SHP77 treated with DMSO at 0.1 percent for 48 hours (cell line): ENCODE measurements around the gene C2orf81.

Experiments
- DNase-seq: peaks from one replicate; lab custom pipeline; 2025; lab: John Stamatoyannopoulos, UW

The C2orf81 gene

DNA sequence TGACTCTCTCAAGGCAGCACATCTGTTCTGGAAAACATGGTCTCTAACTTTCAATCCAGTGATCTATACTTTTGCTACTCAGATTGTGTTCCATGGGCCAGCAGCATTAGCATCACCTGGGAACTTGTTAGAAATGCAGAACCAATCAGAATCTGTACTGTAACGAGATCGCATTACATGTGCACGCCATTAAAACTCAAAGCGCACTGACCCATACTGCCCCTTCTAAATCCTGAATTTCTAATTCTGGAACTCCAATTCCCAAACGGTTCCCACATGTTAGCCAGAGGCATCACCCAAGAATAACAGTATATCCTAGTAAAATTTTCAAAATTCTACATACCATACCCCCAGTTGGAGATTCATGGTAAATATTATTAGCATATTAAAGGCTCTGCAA lies 30.8 kb downstream of the C2orf81 start:
- DNase-seq = no peak

DNA sequence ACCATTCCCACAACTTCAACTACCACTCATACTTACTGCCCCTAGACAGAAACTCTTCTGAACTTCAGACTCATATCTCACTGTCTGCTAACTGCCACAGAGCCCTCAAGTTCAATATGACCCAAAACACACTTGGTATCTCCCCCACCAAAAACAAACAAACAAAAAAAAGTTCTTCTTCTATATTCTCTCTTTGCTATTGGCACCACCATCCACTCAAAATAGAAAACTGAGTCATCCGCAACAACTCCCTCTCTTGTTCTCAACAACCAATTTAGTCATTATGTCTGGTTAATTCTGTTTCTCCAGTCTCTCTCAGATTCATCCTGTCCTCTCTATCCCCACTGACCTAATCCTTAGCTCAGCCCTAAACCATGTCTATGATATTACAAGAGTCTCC lies 34.1 kb downstream of the C2orf81 start:
- no peak for DNase-seq

GRCh38 chr2:74385396-74385795 lies 36.0 kb downstream of the C2orf81 start:
- DNase-seq = no peak

DNA sequence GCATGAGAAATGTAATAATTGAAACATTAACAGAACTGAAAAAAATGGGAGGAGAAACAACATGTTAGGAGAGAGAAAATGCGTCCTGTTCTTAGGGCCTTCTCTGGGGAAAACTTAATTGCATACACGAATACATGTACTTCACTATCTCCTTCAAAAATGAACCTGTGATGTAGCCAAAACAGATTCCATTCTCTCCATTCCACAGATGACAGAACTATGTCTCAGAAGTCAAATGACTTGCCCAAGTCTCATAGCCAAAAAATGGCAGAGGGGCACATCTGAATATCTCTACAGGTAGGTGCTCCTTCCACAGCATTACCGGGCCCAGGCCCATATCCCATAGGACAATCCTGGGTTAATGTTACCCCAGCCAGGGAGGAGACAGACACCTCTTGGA lies 37.4 kb downstream of the C2orf81 start:
- DNase-seq = no peak

- DNase-seq = no peak
Measured at GRCh38 chr2:74383254-74383653, 38.2 kb downstream of the C2orf81 start.

- no peak for DNase-seq
Measured at GRCh38 chr2:74381751-74382150, 39.7 kb downstream of the C2orf81 start.

GRCh38 chr2:74379851-74380789 lies 41.3 kb downstream of the C2orf81 start, which contains the start of gene DCTN1:
DCTN1 (minus strand) TSS chr2:74380311; CDS start chr2:74380037, 274 bp downstream.
- no peak for DNase-seq

GRCh38 chr2:74378007-74378406 lies 43.4 kb downstream of the C2orf81 start:
- DNase-seq = no peak

DNA sequence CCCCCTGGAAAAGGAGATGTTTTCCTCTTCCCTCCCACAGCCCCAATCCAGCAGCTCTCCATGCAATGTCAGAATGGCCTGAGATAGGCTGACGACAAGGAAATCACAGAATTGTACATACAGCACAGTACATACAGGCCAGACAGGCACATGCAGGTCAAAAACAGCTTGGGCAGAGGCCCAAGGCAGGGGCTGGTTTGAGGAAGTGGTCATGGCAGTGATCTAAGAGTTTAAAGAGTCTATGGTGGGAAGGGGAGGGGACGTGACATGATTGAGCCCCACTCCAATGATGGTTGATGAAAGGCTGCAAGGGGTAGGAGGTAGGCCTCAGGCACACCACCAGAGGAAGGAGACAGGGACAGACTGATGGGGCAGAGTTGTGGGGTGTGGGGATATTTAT lies 45.6 kb downstream of the C2orf81 start:
- no peak for DNase-seq

- peak; percentile 50 for DNase-seq
Measured at GRCh38 chr2:74374509-74375205, 46.8 kb downstream of the C2orf81 start.

DNA sequence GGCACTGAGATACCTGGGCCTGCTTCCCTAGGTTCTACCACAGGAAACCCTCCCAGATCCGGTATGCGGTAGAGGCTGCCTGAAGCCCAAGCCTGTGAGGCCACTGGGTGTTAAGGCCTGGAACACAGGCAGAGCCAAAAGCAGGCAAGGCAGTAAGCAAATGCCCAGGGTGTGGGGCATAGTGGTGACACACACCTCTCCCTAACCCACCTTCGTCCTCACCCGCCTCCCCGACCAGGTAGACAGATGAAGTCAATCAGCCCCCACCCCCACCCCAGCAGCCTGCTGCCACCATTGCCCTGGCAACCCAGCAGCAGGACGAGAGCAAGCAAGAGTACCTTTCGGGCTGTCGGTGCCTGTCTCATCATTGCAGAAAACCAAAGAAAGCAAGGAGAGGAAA lies 47.4 kb downstream of the C2orf81 start:
- no peak for DNase-seq

DNA sequence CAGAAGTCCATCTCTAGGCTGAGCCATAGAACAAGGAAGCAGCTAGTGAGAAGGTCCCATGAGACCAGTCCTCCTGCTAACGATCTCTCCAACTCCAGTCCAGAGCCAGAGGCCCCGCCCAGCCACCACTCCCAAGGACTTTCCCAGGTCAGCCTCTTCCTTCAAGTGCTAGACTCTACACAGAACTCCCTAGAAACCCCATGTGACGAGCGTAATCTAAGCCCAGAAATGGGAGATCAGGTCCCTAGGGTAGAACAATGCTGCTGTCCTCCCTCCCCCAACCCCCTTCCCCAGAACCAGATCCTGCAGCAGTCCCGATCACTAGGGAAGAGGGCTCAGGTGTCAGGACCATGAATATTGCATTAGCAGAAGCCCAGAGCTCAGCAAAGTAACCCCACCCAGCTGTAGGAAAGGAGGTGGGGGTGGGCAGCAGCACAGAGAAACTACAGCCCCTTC lies 48.2 kb downstream of the C2orf81 start:
- no peak for DNase-seq

GRCh38 chr2:74372674-74373073 lies 48.7 kb downstream of the C2orf81 start:
- no peak for DNase-seq

DNA sequence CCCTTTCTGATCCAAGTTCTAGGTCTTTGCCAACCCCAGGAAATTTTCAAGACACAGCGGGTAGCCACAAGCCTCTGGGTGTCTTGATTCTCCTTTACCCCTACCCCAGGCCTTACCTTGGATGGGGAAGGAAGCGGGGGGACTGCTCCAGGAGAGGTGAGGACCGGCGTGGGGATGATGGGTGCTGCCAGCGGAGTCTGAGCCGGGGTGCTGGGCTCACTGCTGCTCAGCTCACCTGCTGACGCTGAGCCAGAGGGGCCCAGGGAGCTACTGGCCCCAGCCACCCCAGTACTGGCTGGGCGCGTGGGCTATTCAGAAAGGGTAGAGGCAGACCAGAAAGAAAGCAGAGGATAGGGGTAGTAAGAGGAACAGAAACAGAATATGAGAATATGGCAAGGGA lies 50.0 kb downstream of the C2orf81 start:
- no peak for DNase-seq

DNA sequence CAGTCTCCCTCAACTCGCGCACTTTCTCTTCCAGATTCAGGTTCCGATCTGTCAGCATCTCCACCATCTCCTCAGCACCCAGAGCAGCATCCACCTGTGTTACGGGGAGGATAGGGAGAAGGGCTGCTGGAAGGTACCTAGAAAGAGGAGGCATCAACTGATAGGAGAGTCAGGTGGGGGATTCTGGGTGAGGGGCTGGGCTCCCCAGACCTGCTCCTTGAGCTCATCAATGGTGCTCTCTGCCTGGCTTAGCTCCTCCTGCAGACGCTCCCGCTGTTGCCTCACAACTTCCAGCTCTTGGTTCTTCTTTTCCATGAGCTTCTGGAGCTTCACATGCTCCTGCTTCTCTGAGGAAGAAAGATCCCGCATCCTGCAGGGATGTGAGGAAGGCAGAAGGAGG lies 51.4 kb downstream of the C2orf81 start:
- no peak for DNase-seq

GRCh38 chr2:74368499-74368898 lies 52.9 kb downstream of the C2orf81 start:
- no peak for DNase-seq

GRCh38 chr2:74367789-74368188 lies 53.6 kb downstream of the C2orf81 start:
- DNase-seq = no peak

GRCh38 chr2:74366036-74366435 lies 55.4 kb downstream of the C2orf81 start:
- DNase-seq = no peak

DNA sequence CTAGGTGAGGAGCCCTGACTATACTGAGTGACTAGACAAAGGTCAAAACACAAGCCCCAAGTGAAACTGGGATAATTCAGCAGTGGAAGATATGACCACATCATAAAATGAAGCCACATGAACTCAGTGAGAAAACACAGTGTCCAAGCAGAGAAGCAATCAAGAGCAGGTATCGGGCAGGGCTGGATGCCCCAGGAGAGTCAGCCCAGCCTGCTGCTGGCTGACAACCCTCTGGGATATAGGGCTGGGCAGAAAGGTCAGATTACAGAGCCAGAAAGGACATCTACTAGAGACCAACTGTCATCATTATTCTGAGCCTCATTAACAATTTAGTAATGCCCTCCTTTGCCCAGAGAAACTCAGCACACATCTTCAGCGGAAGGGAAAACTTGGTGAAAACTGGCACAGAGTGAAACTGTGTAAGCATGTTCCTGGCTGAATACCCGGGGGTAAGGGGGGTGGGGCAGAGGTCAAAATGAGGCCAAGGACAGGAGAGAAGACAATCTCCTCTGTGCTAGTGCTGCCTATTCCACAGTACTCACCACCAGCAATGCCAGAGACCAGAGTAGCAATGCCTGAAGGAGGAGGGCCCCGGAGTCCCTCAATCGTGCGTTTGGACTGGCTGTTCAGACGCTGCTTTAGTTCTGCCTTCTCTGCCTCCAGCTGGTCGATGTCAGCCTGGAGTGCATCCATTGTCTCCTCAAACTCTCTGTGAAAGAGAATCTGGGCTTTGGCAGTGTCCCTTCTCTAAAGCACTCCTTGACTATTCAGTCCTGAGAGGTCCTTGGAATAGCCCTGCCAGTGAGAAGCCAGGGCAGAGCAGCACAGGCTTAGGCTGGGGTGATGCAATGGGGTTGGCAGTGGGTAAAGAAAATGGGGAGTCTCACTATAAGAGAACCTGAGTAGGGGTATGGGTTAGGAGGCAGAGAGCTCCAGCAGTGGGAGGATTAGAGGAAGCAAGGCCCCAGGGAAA lies 56.6 kb downstream of the C2orf81 start:
- no peak for DNase-seq
